NCI-H748 treated with DMSO at 0.1 percent for 48 hours (cell line): ENCODE results near the gene PDCD1.
"Not testable (repeated sequence)": the region's sequence is repeated elsewhere in the genome, so short reads cannot be mapped to it uniquely, and the experiment has no call there.

Source experiments
- DNase-seq: peaks from one replicate; lab custom pipeline; 2025; lab: John Stamatoyannopoulos, UW

PDCD1 gene

DNA sequence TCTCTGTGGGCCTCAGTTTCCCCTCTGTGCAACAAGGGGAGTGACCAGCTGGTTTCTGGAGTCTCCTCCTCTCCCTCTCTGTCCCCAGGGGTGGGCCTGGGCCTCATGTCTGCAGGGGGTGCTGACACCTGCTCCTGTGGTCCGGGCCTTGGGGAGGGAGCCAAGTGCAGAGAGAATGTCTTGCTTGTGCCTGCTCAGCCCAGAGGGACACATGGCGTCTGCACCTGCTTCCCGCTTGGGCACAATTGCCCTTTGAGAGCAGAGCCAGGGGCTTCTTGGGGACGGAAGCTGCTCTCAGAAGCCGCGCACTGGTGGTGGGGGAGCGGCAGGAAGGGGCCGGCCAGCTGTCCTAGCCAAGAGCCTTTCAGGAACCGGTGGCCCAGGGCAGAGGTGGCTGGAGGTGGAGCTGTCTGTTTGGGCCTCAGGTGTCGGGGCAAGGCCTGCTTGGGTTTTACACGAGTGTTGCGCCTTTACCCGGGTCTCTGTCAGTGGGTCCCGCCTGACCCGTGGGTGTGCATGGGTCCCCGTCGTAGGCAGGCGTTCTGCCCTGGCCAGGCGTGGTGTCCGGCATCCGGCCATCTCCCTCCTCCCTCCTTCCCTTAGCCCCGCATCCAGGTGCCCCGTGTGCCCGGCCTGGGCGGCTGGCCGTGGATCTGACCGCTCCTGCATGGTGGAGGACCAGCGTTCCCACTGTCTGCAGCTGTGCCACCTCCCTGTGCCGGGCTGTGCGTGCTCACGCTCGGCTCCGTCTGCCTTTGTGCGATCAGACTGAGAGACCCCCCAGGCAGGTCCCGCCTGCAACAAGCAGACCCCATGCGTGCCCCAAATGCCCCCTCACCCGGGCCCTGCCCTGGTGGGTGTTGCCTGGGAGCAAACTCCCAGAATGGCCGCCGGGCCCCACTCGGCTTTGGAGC is 45.7 kb downstream of the PDCD1 start:
- no peak for DNase-seq

DNA sequence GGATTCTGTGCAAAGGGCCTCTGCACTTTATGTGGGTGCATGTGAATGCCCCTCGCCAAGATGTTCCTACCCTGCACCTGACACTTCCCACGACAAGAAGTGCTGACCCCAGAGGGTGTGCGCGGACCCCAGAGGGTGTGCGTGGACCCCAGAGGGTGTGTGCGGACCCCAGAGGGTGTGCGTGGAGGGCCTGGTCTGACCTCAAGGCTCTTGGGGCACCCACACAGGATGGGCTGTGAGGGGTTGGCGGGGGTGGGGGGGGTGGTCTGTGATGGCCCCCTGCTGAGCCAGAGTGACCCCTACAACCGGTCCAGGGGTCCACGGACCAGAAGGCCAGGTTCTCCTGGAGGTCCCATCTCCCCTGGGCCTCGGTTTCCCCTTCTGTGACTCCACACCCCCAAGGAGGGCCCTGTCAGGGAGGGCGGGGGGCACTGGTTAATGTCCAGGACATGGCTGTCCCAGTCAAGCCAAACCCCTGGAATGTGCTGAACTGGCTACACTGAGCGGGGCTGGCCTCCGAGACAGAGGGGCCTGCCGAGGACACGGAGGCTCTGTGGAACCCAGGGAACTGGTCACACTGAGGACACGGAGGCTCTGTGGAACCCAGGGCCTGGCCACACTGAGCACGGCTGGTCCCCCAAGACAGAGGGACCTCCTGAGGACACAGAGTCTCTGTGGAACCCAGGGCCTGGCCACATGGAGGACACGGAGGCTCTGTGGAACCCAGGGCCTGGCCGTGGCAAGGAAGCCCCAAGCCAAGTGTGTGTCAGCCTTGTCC is 46.6 kb downstream of the PDCD1 start:
- DNase-seq: no peak

DNA sequence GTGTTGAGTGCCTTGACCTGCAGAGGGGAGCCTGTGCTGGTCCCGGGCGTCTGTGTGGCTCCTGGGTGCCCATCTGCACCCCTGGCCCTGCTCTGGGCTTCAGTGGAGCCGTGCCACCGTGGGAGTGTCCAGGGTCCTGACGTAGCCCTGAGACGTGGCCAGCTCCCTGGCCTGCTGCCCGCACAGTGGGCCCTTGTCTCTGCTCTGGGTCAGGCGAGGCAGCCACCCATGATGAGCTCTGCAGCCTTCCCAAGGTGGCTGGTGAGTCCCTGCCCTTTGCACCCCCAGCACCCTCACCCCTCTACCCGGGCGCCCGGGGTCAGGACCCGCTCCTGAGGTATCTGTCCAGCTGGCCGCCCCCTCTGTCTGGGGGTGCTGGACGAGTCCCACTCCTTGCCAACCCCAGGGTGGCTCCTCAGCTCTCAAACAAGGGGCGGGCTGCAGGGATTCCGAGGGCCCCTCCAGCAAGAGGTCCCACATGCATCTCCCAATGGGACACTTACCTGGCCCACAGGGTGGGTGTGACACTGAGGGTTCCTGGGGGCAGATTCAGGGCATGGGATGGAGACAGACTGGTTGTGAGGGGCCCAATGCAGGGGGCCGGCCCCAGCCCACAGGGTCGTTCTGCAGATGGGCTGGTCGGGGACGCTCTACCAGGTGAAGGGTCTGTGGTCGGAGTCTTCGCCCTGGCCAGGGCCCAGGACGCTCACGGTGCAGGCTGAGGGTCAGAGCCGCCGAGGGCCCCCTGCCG is 47.3 kb downstream of the PDCD1 start:
- no peak for DNase-seq

DNA sequence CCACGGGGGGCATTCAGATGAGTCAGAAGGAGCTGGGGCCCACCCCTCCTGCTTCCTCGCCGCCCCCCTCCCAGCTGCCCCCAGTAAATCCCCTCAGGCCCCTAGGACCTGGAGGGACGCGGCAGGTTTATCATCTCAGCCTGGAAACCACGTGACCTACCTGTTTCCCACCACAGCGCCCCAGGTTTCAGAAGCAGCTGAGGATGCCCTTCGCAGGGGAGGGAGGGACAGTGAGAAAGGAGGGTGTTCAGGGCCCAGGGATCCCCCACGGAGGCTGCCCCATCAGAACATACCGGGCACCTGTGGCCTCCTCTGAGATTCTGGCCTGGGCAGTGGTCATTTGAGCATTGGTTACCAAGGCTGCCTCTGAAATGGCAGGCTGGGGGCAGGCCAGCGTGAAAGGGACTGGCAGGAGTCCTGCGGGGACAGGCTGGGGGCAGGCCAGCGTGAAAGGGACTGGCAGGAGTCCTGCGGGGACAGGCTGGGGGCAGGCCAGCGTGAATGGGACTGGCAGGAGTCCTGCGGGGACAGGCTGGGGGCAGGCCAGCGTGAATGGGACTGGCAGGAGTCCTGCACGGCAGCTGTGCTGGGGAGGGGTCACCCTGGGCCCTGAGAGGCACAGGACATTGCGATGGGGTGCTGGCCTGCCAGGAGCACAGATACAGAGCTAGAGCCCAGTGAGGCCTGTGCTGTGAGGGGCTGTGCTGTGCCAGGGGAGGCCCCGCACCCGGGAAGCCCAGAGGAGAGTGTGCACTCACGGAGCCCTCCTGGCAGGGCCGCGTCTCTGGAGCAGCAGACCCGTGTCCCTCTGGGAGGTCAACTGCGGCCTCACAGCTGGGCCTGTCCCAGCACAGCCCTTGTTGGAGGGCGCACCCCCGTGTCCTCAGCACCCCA is 48.1 kb downstream of the PDCD1 start:
- no peak for DNase-seq

GRCh38 chr2:241809383-241810306 is 49.0 kb downstream of the PDCD1 start:
- no peak for DNase-seq

GRCh38 chr2:241808721-241809382 is 49.8 kb downstream of the PDCD1 start, which contains the start of gene NEU4:
Gene NEU4, plus strand, starts transcription at chr2:241809193. Its CDS starts 5,292 bp downstream, at chr2:241814485.
- no peak for DNase-seq

GRCh38 chr2:241808051-241808720 is 50.5 kb downstream of the PDCD1 start:
- DNase-seq: no peak

GRCh38 chr2:241806217-241806616 is 52.5 kb downstream of the PDCD1 start:
- DNase-seq: not testable (repeated sequence)

GRCh38 chr2:241804326-241805229 is 54.1 kb downstream of the PDCD1 start:
- no peak for DNase-seq

GRCh38 chr2:241803387-241804325 is 55.0 kb downstream of the PDCD1 start:
- peak; percentile 45 for DNase-seq

DNA sequence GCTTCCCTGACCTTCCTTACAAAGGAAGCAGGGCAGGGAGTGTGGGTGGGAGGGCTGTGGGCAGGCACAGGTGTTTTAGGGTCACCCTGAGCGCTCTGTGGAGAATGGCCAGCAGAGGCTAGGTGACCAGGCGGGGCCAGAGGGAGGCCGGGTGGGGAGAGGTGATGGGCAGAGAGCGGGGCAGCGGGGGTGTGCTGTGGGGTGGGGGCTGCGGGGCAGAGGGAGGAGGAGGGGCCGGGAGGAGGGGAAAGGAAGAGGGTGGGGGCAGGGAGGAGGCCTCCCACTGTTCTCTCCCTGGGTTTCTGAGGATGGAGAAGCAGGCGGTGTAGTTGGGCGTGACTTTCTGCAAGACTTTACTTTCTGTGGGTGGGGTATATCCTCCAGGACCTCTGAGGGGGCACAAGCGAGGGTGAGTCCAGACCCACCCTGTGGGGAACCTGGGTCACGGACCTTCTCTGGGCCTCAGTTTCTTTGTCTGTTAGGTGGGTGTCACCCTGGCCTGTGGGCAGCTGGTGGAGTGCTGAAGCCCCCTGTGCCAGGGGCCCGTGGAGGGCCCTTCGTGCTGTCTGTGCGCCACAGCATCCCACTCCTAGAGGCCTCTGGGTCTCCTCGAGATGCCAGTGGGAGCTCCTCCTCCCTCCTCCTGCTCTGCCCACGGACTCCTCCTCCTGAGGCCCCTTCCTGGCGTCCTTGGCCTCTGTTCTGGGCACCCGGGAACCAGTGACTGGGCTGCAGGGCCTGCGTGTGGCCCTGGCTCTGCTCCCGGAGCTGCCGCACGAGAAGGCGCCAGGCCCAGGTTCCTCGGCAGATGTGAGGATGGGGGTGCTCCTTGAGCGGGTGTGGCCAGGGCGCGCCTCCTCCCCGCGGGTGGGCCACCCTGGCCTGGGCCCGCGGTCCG is 56.0 kb downstream of the PDCD1 start:
- no peak for DNase-seq

DNA sequence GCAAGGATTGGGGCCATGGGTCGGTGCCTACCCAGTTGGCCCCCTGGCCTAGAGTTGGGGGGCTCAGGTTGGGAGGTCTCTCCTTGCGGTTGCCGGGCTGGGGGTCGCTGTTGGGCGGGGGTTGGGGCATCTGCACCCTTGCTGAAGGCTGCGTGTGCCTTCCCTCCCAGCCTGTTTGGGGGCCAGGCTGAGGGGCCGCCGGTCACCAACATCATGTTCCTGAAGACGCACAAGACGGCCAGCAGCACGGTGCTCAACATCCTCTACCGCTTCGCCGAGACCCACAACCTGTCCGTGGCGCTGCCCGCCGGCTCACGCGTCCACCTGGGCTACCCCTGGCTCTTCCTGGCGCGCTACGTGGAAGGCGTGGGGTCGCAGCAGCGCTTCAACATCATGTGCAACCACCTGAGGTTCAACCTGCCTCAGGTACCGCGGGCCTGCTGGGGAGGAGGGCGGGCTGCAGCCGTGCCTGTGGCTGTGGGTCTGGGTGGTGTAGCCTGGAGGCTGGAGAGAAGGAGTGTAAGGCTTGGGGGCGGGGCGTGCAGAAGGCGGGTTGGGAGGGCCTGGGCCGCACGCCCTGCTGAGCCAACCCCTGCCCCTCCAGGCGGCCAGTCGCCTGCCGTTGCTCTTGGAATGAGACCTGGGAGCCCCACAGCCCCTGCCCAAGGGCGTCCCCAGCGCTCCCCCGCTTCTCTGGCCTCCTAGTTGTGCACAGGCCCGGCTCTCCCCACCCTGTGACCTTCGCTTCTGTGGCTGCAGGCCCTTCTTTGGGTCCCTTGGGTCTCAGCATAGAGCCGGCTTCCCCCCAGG is 56.9 kb downstream of the PDCD1 start:
- no peak for DNase-seq

GRCh38 chr2:241800198-241800903 is 58.3 kb downstream of the PDCD1 start:
- DNase-seq: not testable (repeated sequence)
